RPMI7951 (cell line): ENCODE data around the gene MAPT. TPM values are rescaled to one million over a fixed set of nuclear protein-coding genes. Genes with fewer than 3 reads are reported as not detected.

ENCODE experiments used
- DNase-seq: peaks from one replicate; pipeline ENCODE4 v3.0.0-alpha.2; 2012; ENCODE audit warnings: low read depth
- total RNA-seq: library from RNA; depleted of rRNA; stranded (reverse); fragments of >200 nt; shearing (Covaris generic); gene quantifications from 2 replicates; pipeline ENCODE4 v1.2.3, GENCODE V29; 2014

Gene MAPT
- total RNA-seq, 1 experiment from 2014 or later, result 0.12 TPM

GRCh38 chr17:46028374-46028773 lies 134.0 kb downstream of the MAPT start:
- DNase-seq, result no peak

GRCh38 chr17:46028981-46029565 lies 134.7 kb downstream of the MAPT start:
- no peak for DNase-seq

DNA sequence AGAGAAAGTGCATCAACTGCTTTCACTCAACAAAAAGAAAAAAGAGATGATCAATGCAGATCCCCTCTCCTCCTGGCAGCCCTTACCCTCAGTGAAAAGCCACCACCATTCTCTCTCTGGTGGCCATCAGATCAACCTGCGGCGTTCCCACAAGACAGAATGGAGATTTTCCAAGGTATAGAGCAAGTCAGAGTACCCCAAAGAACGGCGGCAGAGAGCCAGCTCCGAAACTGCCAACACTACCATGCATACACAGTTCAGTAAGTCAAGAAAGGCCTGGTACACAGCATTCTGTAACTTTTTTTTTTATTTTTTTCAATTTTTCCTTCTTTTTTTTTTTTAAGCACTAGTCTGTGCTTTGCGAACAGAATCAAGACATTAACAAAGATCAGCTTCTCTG lies 135.3 kb downstream of the MAPT start:
- no peak for DNase-seq

DNA sequence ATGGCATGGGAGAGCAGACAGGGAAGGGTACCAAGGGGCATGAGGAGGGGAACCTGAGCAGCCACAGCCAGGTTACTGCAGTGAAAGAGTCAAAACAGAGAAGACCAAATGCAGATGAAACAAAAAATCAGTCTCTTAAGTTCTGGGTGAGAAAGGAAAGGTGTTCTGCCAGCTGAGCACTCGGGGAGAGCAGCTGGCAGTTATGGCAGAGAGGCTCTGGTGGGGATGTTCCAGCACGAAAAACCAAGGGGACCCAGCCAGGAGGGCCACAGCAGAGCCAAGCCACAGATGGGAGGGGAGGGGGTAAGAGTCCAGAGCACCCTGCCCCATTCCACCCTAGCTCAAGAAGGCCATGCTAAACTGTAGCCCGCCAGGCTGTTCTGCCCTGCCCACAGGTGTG lies 136.4 kb downstream of the MAPT start:
- no peak for DNase-seq

- DNase-seq, result no peak
Observed at GRCh38 chr17:46031440-46031839, 137.1 kb downstream of the MAPT start.

DNA sequence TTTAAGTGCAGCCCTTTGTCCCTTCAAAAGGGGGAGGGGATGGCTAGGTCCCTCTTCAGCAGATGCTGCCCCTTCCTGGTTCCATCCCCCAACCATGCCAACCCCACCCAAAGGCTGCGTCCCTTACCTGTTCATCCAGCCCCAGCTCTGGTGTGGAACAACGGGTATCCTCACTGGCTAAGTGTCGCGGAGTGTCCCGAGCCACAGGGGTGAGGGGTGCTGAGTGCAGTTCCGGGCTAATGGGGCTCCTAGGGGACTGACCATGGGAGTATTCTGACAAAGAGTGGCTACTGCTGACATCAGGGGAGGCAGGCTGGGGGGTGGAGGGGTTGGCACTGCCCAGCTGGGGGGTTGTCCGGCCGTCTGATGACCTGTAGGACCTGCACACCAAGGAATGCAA lies 137.6 kb downstream of the MAPT start:
- no peak for DNase-seq

DNA sequence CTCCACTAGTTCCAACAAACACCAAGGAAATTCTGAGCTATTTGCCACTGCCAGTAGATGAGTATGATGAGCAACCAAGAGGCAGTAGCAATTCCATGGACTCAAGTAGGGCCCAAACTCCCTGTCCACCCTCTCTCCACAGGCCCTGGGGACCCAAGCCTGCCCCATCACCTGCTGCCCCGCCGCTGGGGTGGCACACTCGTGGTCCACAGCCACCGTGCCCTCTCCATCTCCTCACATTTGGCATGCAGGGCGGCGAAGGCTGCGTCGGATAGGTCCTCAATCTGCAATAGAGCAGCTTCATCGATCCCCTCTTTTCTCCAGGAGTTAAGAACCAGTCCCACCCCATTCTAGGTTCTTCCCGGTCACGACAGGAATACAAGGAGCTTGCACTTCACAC lies 138.6 kb downstream of the MAPT start:
- no peak for DNase-seq

DNA sequence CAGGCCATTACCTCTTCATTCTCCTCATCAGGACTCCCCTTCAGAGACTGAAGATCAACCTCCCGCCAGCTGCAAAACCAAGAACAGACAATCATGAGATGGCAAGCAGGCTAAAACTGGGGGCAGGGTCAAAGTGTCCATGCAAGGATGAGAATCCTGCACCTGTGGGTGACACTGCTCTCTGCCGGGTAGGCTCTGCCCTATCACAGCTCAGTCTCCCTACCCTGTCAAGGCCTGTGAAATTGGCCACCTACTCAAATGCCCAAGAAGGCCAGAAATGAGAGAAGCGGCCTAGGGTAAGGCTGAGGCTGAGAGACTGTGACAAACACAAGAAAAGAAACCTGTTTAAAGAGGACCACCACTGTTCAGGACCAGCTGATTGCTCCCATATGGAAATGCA lies 139.0 kb downstream of the MAPT start:
- no peak for DNase-seq

GRCh38 chr17:46035112-46035818 lies 140.9 kb downstream of the MAPT start:
- peak; percentile 14 for DNase-seq

DNA sequence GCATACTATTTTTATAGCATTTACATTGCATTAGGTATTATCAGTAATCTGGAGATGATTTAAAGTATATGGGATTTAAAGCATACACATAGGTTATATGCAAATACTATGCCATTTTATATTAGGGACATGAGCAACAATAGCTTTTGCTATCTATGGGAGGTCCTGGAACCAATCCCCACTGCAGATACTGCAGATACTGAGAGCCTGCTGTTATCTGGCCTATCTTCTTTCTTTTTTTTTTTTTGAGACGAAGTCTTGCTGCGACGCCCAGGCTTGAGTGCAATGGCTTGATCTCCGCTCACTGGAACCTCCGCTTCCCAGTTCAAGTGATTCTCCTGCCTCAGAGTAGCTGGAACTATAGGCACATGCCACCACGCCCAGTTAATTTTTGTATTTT lies 142.1 kb downstream of the MAPT start:
- DNase-seq, result no peak

DNA sequence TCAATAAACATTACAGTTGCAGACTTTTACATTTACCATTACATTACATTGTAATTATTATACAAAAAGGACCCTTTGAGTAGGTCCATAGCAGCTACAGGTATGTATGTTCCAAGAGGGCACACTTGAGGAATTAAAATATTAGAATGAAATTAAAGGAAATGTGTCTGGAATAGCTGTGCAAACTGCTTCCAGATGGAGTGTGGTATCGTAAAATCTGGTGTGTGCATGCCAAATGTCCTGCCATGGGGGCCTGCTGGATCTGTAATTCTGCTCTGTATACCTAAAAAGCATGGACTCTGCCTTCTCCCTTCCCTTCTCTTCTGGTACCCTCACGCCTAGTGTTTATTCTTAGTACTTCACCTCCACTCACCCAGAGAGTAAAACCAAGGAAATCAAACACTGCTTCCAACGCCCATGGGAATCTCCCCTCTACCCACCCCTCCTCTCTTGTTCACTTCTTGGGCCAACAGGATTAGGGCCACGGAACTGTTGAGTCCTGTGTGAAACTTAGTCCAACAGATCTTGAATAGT lies 143.4 kb downstream of the MAPT start:
- DNase-seq, result no peak

DNA sequence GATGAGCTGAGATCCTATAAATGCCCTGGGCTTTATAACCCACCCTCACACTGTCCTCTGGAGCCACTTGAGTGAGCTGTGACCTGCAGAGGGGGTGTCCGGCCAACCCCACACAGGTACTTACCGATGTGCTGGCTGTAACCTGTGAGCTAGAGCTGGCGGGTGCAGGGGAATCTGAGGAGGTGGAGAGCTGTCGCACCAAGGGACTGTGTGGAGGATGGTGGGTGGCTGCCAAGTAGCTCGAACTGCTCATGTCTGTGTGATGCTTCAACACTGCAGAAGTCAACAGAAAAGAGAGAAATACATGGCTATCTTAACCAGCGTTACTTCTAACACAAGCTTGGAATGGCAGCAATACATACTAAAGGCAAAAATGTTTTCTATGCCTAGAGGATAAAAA lies 144.1 kb downstream of the MAPT start:
- no peak for DNase-seq

- no peak for DNase-seq
Observed at GRCh38 chr17:46038937-46039336, 144.6 kb downstream of the MAPT start.

DNA sequence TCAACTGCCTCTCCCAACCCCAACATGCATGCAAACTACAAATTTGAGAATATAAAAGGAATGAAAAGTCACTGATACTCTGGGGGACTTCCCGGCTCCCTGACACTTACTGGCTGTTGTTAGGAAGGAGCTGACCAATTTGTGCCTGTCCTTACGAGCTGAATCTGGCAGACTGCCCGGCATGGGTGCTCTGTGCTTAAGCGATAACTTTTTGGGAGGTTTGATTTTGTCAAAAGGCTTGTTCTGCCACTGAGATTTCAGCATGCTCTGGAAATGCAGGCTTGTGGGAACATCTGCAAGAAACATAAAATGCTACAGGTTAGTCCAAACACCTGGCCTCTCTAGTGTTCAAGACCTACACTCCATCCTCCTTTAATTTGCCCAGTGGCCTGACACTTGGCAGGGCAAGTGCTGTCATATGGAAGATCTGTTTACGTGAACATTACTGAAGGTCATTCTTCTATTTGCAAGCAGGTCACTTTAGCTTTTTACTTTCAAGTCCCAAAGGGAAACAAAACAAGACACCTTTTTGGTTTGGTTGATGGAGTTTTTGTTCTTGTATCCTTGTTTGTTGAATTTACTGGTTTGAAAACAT lies 145.3 kb downstream of the MAPT start:
- no peak for DNase-seq

DNA sequence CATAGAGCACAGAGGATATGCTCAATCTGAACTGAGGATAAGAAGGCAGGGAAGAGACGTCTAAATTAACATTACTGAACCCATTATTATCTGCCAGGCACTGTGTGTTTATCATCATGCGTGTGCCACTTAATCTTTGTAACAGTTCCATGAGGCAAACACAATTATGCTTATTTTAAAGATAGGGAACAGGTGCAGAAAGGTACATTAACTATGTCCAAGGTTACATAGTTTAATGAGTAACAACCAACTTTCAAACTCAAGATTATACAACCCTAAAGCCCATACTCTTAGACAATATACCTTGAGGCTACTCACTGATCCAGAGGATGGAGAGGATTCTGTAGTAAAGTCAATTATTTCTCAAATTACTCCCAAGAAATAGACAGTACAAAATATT lies 147.9 kb downstream of the MAPT start:
- no peak for DNase-seq

GRCh38 chr17:46042925-46043324 lies 148.6 kb downstream of the MAPT start:
- no peak for DNase-seq

DNA sequence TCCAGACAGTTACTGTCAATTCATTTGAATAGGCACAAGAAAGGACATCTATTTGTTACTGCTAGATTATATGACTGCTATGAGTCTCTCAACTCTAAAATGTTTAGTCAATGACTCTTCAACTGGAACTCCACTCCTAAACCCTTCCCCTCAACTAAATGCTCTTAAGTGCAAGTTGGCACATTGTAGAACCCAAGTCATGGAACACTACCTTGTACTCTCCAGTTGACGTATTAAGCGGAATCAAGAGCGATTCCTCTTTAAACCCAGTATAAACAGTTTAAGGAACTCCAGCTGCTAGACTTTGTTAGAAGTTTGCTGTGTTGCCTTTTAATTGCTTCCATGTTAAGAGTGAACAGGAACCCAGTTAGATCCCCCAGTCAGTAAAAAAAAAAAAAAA lies 149.3 kb downstream of the MAPT start:
- no peak for DNase-seq

DNA sequence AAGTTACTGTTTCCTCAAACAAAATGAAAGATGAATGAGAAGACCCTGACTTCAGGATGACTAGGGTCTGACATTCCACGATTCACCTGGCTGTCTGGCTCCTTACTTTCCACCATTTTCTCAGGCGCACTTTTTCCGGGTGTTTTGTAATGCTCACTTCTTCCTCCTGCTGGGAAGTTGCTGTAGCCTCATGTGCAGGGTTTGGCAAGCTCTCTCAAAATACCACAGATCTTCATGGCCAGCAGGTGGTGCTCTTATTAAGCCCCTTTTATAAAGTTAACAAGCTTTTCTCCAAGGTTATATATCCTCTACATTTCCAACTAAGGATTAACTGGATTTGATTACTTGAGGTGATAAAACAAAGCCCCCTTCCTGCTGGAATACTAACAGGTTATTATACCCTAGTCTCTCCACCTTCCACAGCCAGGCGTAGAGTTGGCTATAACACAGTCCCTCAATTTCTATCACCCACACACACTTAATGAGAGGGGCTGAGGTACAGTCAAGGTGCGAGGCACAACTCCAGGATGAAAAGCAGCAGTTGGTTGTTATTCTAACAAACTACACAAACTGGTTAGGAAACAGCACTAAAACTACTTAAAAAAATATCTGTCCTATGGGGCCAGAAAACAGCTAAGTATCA lies 150.1 kb downstream of the MAPT start:
- DNase-seq, result peak; percentile 68

GRCh38 chr17:46044989-46045388 lies 150.6 kb downstream of the MAPT start:
- no peak for DNase-seq

- DNase-seq, result no peak
Observed at GRCh38 chr17:46045639-46046038, 151.3 kb downstream of the MAPT start.

DNA sequence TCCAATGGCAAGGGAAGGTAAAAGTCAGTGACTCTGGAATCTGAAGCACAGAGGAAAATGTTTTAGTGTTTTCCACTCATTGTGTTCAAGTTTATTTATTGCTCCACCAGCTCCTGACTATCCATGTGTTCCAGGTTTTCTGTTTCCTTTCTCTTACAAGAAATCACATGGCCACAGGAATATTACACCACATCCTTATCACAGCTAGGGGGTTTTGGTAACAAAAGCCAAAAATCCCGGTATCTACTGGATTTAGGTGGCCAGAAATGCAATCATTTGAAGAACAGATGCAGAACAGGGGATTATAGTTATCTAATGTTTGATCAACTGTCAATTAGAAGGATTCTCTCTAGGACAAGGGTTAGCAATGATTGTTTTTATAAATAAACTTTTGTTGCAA lies 152.6 kb downstream of the MAPT start:
- no peak for DNase-seq

GRCh38 chr17:46047398-46047797 lies 153.0 kb downstream of the MAPT start:
- no peak for DNase-seq

DNA sequence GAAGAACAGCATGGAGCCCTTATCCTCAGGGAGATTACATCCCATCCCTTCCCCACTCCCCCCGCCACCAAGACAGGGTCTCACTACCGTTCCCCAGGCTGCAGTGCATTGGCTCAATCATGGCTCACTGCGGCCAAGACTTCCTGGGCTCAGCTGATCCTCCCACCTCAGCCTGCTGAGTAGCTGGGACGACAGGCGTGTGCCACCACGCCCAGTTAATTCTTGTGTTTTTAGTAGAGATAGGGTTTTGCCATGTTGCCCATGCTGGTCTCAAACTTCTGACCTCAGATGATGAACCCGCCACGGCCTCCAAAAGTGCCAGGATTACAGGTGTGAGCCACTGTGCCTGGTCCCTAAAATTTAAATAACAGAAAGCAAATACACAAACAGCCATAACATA lies 153.5 kb downstream of the MAPT start:
- DNase-seq, result no peak
